Skeletal muscle cell (primary cell): ENCODE data around the gene DNAJC18.
A peak's percentile ranks its signal among the peaks of the same experiment; 100 is the strongest.
"Not testable (repeated sequence)": the region's sequence is repeated elsewhere in the genome, so short reads cannot be mapped to it uniquely, and the experiment has no call there.

Experiments used
- DNase-seq: peaks from one replicate; pipeline ENCODE4 v3.0.0-alpha.2; 2010; ENCODE audit warnings: low read depth
- H3K4me3 ChIP-seq: 2 replicates; pipeline ENCODE4 v1.5.1; 2011; ENCODE audit warnings: low read depth, mild to moderate bottlenecking, control low read depth, low read length, moderate library complexity

Gene DNAJC18

DNA sequence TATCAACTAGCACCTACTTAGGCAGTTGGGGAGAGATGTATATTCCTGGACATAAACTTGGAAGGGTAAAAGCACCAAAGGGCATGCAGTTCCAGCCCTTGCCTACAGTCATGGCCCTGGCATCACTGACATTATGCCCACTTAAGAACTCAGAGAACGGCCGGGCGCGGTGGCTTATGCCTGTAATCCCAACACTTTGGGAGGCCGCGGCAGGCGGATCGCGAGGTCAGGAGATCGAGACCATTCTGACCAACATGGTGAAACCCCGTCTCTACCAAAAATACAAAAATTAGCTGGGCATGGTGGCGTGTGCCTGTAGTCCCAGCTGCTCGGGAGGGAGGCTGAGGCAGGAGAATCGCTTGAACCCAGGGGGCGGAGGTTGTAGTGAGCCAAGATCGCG lies 1.1 kb upstream of the DNAJC18 start:
- DNase-seq, H3K4me3 ChIP-seq: not testable (repeated sequence)

DNA sequence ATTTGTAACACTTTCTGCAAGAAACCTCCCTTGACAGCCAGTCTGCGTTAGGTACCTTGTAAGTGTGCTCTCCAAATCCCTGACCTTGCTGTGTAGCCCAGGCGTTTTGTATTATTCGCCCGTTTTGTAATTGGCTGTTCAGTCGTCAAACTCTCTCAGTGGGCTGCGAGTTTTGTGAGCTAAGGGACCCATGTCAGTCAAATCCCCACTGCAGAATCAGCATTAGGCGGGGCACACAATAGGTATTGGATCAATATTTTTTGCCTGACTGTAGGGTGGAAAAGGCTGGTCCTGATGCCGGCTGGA lies 665 bp downstream of the DNAJC18 start:
- peak overlapping the region; percentile 76 for H3K4me3 ChIP-seq

DNA sequence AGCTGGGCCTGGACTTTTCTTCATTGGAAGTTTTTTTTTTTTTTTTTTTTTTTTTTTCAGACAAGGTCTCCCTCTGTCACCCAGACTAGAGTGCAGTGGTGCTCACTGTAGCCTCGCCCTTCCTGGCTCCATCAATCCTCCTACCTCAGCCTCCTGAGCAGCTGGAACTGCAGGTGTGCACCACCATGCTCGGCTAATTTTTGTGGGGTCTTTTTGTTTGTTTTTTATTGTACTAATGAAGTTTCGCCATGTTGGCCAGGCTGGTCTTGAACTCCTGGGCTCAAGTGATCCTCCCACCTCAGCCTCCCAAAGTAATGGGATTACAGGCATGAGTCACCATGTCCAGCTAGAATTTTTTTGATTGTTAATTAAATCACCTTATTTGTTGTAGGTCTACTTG lies 3.6 kb downstream of the DNAJC18 start:
- DNase-seq: no peak
- no peak overlapping the region for H3K4me3 ChIP-seq

More for the DNA sequence above, 665 bp downstream of the DNAJC18 start:
- no peak for DNase-seq

DNA sequence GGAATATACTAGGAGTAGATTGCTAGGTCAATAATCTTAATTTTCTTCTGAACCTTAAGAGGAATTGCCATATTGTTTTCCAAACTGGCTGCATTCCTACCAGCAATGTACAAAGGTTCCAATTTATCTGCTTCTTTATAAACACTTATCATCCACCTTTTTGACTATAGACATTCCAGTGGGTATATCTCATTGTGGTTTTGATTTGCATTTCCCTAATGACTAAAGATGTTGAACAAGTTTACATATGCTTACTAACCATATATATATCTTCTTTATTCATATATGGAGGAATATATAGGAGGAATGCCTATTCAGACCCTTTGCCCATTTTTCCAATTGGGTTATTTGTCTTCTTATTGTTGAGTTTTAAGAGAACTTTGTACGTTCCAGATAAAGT lies 7.6 kb downstream of the DNAJC18 start:
- no peak overlapping the region for H3K4me3 ChIP-seq

DNA sequence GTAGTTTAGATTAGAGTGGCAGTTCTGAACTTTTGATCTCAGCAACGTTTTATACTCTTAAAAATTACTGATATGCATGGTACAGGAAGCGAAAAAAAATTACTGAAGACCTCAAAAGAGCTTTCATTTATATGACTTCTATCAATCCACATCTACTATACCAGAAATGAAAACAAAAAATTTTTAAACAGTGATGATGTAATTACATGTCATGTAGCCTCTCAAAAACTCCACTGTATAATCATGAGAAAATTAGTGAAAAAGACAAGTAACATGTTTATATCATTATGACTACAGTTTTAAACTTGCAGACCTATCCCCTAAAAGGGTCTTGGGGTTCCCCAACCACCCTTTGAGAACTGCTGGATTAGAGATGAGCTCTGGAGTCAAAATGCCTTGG lies 9.3 kb downstream of the DNAJC18 start:
- no peak for DNase-seq
- no peak overlapping the region for H3K4me3 ChIP-seq

More for the DNA sequence above, 7.6 kb downstream of the DNAJC18 start:
- DNase-seq: no peak

DNA sequence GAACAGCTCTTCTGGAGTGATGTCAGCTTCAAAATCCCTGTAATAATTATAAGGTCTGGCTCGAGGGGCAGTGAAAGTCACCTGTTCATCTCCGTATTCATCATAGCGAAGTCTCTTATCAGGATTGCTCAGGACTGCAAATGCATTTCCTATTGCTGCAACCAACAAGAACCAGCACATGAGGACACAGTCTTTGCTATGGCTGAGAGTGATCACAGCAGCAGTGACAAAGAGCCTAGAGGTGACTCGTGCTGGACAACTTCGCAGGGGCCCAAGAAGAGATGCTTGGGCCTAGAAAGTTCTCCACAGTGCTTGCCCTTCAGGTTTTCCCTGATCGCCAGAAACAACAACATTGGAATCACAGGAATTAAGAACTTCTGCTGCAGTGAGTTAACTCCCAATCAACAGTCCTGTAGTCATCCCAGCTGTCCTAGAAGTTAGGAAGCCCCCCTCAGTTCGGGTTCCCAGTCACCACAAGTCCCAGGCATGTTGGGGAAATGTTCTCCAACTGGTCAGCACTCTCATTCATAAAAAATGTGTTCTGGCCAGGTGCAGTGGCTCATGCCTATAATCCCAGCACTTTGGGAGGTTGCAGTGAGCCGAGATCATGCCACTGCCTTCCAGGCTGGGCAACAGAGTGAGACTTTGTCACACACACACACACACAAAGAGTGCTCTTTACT lies 13.0 kb downstream of the DNAJC18 start:
- no peak for DNase-seq
- no peak overlapping the region for H3K4me3 ChIP-seq

DNA sequence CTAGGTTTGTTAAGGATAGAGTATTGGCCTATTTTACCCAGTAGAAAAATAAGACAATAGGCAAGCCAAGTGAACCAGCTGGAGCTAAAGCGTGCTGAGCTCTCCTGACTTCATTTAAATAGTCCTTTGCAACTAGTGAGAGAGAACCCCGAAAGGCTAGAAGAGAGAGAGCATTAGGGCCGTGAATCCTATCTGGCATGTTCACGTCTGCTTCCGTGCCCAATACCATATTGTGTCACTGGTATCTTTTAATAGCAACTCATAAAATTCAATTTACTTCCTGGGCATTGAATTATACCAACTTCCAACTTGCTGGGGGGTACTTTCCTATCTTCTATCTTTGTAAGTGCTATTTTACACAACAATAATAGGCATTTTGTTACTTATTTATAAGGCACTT lies 13.8 kb downstream of the DNAJC18 start:
- H3K4me3 ChIP-seq: no peak overlapping the region
- no peak for DNase-seq

DNA sequence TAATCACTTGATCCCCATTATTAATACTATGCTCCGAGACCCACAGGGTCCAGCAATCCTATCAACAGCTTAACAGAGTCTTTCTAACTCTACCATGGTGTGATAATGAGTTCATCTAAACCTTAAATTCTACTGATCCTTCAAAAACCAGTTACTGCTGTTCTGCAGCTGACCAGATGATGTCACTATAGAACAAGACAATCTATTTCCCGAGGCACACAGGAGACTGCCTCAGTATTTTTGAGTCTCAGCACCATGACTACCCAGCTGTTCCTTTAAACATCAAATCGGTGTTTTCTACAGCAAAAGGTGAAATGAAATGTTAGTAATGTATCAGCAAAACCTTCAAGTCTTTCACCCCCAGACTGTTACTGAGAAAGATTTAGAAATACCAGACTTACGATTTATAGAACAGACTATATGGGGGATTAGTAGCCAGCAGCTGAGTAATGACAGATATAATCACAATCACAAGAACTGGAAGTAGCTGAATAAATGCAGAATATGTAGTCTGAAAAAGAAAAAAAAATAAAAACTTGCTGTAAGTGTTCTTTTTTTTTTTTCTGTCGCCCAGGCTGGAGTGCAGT lies 16.9 kb downstream of the DNAJC18 start:
- no peak overlapping the region for H3K4me3 ChIP-seq
- DNase-seq: no peak

DNA sequence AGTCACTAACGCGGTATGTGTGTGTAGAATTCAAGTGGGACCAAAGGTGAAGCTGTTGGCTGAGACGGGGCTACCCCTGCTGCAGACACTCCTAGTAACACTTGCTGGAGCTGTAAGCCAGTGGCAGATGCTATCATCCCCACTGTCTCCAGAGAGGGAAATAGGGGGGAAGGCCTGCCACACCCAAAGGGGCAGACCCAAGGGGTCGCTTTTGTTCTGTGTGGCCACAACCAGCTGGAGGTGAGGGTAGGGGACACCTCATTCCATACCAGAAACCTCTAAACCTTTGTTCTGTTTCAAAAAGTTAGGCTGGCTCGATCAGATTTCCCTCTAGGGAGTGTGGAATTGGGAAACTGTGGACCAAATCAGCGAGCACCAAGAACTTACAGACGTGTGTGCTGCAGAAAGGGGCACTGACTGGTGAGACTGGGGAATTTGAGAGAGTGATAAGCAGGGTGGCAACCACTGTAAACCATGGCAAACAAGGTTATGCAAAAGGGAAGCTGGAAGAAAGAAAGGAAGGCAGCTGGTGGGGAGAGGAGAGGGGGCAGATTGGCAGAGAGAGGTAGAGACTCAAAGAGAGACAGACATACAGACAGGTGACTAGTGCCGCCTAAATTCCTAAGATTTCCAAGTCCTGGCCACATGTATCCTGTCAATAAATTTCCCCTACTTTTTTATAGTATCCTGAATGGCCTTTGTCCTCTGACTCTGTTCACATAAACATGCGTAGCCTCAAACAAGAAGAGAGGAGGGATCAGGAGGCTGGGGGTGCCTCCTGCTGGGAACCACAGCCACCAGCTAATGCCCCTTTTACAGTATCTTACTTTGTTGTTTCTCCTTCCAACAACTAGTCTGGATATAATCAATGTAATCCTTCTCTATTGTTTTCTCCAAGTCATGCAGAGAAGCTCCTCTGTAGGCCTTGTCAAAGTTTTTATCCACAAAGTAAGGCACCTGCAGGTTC lies 19.8 kb downstream of the DNAJC18 start:
- DNase-seq: no peak

DNA sequence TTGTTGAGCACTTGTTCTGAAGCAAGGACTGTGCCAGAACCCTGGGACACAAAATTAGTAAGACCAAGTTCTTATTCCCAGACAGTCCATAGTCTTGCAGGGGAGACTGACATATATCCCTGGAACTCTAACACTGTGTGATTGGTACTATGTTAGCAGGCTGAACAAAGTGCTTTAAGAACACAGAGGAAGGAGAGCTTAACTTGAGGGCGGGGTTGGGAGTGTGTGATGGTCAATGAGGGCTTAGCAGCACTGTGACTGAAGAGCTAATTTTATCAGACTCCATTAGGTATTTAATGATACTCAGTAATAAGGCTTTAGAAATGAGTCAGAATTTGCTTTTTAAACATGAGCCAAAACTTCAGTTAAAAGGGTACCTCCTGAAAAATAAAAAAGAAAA lies 20.5 kb downstream of the DNAJC18 start:
- no peak for DNase-seq
- no peak overlapping the region for H3K4me3 ChIP-seq

More for the DNA sequence above, 19.8 kb downstream of the DNAJC18 start:
- H3K4me3 ChIP-seq: no peak overlapping the region

DNA sequence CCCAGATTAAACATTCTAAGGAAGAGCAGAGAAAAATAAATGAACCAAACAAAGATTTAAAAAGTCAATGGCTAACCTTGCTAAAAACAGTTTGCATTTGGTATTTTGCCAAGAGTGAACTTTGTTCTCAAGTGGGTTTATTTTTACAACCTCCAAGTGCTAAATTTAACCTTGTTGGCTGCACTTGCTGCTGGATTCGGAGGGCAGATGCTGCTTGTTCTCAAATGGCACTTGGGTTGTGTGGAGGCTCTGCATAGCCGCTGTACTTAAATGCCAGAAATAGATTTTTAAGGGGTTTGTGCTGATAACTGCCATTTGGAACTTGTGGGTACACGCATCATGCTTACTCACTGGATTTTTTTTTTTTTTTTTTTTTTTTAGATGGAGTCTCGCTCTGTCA lies 22.1 kb downstream of the DNAJC18 start:
- no peak for DNase-seq
- no peak overlapping the region for H3K4me3 ChIP-seq

DNA sequence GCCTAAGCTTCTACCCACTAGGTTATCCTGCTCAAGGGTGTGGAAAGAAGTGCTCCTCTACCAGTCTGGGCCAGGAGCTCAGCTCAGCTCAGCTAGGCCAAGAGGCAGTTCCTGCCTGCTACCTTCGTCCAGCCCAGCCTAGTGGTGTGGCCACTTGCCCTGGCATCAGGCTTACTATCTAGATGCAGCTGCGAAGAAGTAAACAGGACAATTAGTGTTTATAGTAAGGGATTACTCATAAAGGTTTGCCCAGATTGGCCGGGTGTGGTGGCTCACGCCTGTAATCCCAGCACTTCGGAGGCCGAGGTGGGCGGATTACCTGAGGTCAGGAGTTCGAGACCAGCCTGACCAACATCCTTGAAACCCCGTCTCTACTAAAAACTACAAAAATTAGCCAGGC lies 22.7 kb downstream of the DNAJC18 start:
- H3K4me3 ChIP-seq: no peak overlapping the region
- no peak for DNase-seq

DNA sequence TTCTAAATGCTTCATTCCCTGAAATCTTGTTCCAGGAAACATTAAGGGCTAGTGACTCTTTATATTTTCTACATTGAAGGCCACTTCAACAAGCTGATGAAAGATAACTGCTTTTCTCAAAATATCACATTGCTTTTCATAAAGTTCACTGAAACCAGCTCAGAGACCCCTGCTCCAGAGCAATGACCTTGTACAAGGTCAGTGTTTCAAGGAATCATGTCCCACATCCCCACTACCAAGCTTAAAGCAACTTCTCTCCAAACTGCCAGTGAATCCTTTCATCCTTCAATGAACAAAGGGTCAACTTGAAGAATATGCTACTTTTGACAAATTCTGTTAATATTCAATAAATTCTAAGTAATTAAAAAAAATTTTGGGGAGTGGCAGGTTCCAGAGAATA lies 23.5 kb downstream of the DNAJC18 start:
- H3K4me3 ChIP-seq: no peak overlapping the region
- no peak for DNase-seq

DNA sequence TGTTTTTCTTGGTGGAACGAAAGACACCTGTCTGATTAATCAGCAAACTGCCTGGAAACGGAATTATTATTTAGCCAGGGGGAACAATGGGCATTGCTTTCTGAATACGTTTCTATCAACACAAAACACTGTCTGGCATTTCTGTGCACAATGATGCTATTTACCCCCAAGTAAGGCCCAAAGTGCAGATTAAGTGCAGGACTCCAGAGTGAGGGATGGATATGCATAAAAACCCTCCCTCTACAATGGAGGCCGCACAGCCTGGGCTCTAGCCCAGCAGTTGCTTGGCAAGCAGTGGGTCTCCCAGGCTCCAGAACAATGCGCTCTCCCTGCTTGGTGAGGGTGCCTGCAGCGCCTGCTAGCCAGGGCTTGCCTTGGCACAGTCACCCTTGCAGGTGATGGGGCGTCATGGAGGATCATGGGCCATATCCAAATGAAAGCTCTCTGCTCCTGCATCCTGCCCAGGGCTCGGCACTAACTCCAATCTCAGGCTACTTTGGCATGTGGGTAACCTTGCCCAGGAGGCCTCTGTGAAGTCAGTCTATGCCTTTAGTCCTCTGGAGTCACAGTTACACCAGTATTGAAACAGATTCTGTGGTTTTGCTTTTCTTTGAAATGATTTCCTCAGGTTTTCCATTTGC lies 24.0 kb downstream of the DNAJC18 start:
- DNase-seq: no peak
- no peak overlapping the region for H3K4me3 ChIP-seq

DNA sequence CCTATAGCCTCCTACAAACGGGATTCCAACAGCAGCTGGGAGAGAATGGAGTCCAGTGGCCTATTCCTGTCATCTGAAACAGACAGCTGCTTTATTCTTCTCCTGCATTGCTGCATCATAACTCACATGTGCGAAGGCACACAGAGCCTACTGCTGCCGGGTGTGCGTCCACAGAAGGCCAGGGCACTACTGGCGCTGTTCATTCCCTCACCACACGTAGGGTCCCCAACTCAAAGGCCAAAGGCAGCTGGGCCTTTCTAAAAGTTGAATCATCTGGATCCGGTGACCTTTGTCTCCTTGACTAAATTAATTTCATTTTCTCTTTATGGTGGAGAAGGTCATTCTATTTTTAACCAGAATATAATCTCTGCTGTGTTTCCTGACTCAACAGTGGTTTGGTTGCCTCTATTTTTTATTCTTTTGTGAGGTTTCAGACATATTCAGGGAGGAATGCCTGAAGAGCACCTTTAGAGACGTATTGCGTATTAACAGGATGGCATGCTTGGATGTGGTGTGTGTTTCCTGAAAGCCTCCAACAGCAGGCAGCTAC lies 24.7 kb downstream of the DNAJC18 start:
- no peak overlapping the region for H3K4me3 ChIP-seq
- peak; percentile 45 for DNase-seq

DNA sequence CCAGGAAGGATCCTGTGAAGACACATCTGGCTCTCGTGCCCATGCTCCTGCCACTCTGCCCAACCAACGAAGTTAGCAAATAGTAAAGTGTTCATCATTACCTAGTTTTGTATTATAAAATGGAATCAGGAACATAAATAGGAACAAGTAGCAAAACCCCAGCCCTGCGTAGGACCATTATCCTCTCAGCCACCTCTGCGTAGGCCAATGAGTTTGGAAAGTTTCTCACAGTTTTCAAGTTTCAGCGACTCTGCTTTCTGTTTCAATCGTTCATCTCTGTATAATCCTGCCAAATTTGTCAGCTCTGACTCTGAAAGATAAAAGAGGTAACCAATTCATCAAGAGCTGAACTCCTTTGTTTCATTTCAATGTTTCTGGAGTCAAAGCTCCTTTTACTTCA lies 25.4 kb downstream of the DNAJC18 start:
- DNase-seq: no peak
- no peak overlapping the region for H3K4me3 ChIP-seq

DNA sequence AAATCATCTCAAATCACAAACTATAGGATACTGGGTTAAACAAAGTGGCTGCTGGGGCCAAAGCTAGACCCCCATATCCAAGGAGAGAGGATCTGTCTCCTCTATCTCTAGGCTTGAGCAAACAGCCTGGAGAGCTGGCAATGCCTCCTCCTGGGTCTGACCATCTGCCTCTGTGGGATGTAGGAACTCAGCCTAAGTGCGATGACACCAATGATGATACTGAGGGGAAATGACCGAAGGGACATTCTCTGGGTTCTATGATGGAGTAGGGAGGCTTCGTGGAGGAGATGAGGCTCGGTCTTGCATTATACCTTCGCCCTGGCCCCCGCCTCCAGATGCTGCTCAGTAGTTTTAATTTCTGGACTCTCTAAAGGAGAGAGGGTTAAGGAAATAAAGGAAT lies 26.2 kb downstream of the DNAJC18 start:
- DNase-seq: no peak

DNA sequence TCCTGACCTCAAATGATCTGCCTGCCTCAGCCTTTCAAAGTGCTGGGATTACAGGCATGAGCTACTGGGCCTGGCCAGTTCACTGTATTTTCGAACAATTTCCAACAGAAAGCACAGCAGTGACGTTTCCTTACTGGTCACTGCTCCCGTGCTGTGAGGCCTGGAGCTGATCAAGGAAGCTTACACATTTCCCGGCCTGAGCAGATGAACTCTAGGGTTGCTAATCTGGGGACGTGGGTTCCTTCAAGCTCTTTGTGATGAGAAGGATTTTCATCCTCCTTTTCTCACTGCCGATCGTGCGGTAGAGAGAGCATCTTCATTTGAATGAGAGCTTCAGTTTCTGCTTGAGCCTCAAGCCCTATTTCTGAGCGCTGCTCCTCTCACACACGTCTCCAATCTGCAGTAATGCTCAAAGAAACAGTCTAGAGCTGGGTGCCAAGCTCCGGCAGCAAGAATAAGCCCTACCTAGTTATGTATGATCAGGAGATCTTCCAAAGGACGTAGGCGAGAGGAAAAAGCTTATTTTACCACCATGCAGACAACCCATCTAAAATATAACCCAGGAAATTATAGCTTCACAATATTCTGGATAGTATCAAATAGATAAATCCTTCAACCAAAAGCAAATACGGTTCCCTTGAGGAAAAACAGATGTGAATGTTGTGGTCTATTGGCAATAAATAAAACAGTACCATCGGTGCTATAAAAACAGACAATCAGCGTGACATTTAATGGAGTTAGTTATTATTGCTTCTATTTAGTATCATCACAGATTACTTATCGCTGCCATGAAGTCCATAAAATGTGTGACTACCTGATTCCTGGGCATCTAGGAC lies 28.1 kb downstream of the DNAJC18 start:
- DNase-seq: no peak
- no peak overlapping the region for H3K4me3 ChIP-seq

More for the DNA sequence above, 26.2 kb downstream of the DNAJC18 start:
- H3K4me3 ChIP-seq: no peak overlapping the region
